ENCODE data around the gene RSPRY1.

The RSPRY1 gene

DNA sequence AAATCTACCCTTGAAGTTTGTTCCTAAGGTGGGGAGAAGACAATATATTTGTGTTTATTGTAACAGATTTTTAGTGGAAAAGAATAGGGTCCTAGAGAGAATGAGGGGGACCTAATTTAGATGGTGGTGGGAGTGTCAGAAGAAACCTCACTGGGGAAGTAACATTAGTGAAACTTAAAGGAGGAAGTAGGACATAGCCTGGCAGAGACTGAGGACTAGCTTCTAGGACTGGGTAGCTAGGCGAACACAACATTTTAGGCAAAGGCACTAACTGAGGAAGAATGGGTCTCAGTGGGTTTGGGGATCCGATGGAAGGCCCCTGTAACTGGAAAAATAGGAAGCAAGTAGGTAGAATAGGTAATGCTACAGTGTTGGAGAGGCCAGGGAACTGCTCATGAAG lies 54.7 kb downstream of the RSPRY1 start:
- DNase-seq (ENCODE audit: low spot score) = no peak
- TF ChIP-seq, protein P1, sequence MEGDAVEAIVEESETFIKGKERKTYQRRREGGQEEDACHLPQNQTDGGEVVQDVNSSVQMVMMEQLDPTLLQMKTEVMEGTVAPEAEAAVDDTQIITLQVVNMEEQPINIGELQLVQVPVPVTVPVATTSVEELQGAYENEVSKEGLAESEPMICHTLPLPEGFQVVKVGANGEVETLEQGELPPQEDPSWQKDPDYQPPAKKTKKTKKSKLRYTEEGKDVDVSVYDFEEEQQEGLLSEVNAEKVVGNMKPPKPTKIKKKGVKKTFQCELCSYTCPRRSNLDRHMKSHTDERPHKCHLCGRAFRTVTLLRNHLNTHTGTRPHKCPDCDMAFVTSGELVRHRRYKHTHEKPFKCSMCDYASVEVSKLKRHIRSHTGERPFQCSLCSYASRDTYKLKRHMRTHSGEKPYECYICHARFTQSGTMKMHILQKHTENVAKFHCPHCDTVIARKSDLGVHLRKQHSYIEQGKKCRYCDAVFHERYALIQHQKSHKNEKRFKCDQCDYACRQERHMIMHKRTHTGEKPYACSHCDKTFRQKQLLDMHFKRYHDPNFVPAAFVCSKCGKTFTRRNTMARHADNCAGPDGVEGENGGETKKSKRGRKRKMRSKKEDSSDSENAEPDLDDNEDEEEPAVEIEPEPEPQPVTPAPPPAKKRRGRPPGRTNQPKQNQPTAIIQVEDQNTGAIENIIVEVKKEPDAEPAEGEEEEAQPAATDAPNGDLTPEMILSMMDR (IDR thresholded peaks at IDR 0.05; ENCODE audit: extremely low read depth, missing control alignments) = no peak

DNA sequence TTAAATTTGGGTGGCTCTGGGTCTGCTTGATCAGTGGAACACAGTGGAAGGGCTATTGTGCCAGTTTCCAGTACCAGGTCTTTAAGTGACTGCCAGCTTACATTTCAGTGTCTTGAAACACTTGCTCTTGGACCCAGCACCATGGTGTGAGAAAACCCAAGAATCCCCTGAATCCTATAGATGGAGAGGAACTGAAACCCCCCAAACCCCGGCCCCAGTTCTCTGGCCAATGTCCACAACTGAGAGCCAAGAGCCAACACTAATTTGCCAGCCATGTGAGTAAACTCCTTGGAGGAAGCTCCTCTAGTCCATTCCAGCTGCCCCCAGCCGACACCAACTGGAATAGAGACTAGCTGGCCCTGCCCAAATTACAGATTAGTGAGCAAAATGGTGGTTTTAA lies 56.5 kb downstream of the RSPRY1 start:
- DNase-seq (ENCODE audit: low spot score) = no peak
- TF ChIP-seq, protein P1 (IDR thresholded peaks at IDR 0.05; ENCODE audit: extremely low read depth, missing control alignments) = no peak

DNA sequence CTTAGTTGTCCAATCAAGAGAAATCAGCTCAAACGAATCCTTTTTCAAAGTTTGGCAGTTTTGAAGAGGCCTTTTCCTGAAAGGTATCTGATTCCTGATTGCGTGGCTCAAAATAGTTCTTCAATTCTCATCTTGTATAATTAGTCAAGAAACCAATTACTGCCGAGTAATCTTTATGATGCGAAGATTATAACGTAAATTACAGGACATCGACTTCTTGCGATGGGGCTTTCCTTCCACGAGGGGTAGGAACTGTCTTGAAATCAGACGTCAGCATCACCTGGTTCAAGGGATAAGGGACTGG lies 58.3 kb downstream of the RSPRY1 start:
- TF ChIP-seq, protein P1 (IDR thresholded peaks at IDR 0.05; ENCODE audit: extremely low read depth, missing control alignments) = no peak
- no peak for DNase-seq (ENCODE audit: low spot score)

DNA sequence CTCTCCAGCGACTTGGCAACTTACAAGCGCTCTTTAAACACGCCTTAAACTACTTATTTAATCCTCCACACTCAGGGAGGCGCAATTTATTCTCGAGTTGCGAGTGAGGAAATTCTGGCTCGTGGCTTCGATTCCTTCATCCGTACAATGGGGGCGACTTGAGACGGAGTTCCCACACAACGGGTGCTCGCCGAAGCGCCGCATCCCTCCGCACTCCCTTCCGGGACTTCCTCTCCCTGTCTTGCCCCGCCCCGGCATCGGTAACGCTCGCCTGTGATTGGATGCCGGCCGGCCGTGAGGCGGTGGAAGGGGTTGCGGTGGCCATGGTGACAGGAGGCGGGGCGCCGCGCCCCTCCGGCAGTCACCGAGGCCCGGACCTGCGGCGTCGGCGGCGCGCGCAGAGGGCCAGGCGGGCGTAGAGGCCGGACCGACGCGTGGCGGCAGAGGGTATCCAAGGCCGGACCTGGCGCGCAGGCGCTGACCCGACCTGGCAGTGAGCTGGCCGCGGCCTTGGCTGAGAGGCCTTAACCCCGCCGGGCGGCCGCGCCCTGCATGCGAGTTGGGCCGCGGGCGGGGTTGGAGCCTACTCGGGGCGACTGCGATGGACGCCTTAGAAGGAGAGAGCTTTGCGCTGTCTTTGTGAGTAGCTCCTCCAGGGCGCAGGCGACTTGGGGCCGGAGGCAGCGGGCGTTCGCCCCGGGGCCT lies 58.8 kb downstream of the RSPRY1 start, which contains the start of gene ARL2BP:
Gene ARL2BP, plus strand, starts transcription at position 493 of the 705 bp plus-strand sequence. Its CDS starts 109 bp downstream, at position 602.
- peak; percentile 99 for DNase-seq (ENCODE audit: low spot score)
- TF ChIP-seq, protein P1 (IDR thresholded peaks at IDR 0.05; ENCODE audit: extremely low read depth, missing control alignments) = no peak

DNA sequence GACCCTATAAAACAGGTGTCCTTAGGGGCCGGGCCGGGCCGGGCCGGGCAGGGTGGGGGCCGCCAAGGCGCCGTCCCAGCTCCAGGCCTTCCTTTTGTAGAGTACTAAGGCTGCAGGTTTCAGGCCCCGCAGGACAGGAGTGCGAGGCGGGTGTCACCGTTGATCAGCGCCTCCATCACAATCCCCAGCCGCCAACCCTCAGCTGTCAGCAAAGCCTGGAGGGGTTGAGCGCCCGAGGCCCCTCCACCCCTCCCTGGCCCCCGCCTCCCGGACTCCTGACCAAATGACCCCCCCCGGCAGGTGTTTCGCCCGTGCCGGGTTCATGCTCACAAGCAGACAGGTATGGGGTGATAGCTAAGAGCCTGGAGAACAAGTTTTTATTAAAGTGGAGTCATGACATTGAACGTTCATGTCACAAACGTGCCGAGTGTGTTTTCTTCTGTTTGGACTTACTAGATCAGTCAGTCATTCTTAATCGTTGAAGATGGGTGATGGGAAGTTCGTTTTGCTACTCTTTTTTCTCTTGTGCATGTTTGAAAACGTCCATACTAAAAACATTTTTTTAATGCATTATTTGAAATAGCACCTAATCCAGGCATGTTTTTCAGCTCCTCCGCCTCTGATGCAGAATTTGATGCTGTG lies 59.5 kb downstream of the RSPRY1 start:
- TF ChIP-seq, protein P1 (IDR thresholded peaks at IDR 0.05; ENCODE audit: extremely low read depth, missing control alignments) = no peak
- DNase-seq (ENCODE audit: low spot score) = peak; percentile 58

DNA sequence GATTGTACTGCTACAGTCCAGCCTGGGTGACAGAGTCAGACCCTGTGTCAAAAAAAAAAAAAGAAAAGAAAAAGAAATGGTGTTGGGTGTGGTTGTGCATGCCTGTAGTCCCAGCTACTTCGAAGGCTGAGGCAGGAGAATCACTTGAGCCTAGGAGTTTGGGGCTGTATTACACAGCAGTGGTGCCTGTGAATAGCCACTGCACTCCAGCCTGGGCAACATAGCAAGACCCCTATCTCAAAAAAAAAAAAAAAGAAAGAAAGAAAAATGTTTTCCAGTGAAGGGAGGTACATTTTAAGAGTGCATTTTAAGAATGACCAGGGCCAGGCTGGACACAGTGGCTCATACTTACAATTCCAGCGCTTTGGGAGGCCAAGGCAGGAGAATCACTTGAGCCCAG lies 65.2 kb downstream of the RSPRY1 start:
- TF ChIP-seq, protein P1 (IDR thresholded peaks at IDR 0.05; ENCODE audit: extremely low read depth, missing control alignments) = no peak
- no peak for DNase-seq (ENCODE audit: low spot score)

DNA sequence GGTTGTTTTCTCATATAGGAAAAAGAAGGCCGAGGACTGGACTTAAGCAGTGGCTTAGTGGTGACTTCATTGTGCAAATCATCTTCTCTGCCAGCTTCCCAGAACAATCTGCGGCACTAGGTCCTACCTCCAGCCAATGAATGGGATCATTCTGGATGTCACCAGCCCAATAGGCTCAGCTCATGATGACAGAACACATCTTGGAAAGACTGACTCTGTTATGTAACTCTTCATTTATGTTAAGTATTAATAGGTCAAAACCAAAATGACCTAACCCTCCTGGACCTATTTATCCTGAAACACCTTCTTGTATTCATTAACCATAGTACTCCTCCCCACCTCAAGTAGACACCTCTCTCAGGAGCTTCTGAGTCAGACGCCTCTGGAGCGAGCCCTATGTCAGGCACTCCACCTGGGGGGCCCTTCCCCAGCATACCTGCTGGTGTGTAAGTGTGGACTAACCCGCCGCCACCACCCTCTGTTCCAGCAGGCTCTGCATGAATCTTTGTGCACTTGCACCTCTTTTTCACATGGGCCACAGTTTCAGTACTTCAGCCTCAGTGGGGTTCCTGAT lies 66.1 kb downstream of the RSPRY1 start:
- TF ChIP-seq, protein P1 (IDR thresholded peaks at IDR 0.05; ENCODE audit: extremely low read depth, missing control alignments) = no peak
- DNase-seq (ENCODE audit: low spot score) = no peak
